ENCODE data around the gene THPO. TPM values are rescaled to one million over a fixed set of nuclear protein-coding genes. Genes with fewer than 3 reads are reported as not detected.

THPO gene
- total and polyA plus RNA-seq, 2 experiments from 2014 or later, result 0.14 to 1.9 TPM

DNA sequence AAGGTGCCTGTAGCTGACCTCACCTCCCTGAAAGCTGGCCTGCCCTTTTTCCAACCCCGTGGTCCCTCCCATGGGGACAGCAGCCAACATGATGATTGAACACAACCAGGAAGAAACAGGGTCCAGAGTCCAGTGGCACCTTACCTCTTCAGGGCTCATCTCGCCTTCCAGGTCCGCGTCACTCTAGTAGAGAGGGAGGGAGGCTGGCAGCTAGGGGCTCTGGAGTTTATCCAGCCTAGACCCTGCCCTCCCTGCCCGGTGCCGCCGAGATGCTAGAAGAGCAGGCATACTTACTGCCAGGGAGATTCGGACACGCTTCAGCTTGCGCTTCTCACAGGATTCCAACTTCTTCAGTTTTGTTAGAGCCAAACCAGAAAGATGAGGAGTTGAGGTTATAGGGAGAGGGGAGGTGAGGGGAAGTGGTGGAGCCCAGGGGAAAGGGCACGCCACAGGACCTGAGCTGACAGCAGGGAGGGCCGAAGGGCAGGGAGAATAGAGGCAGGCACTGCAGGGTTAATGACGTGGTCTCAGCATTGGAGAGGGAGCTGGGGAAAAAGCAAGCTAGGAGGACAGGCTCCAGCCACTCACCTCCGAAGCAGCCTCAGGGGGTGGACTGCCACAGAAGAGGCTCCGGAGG, 25.7 kb downstream of the THPO start:
- peaks cover 8% of the 10 kb centered on the region for H3K4me1 Mint-ChIP-seq
- no peaks in the 10 kb centered on the region for H3K9me2 ChIP-seq (ENCODE audit: insufficient read depth)
- no peak overlapping the region for H3K4me3 ChIP-seq
- H3K4me3 Mint-ChIP-seq, result no peak overlapping the region
- ATAC-seq (no peak), DNase-seq (ENCODE audit: low spot score) (no peak)
- no peak overlapping the region for H3K27ac Mint-ChIP-seq
- 0 out of 2 replicates have a peak, but pooled peaks cover 4% of the 10 kb centered on the region for H4K20me1 ChIP-seq (replicated peaks; ENCODE audit: insufficient read depth)
- 0 out of 2 replicates have a peak, but pooled peaks cover 3% of the 10 kb centered on the region for H3K36me3 ChIP-seq (ENCODE audit: insufficient read depth)
- H3F3A ChIP-seq (replicated peaks; ENCODE audit: low read depth), result 0 out of 2 replicates have a peak, but pooled peaks cover 2% of the 10 kb centered on the region
- no peaks in the 10 kb centered on the region for H3K9me3 Mint-ChIP-seq
- H3K4me2 ChIP-seq, result no peak overlapping the region
- no peaks in the 10 kb centered on the region for H3K79me2 ChIP-seq (replicated peaks; ENCODE audit: insufficient read depth)
- TF ChIP-seq CREB1 (CRISPR knock-in tag; IDR thresholded peaks at IDR 0.05; ENCODE audit: low read depth) (no peak), ZNF462 (CRISPR knock-in tag; IDR thresholded peaks at IDR 0.05) (no peak), EZH2phosphoT487 (IDR thresholded peaks at IDR 0.05; ENCODE audit: unreplicated experiment) (no peak), STAT1 (IDR thresholded peaks at IDR 0.05; ENCODE audit: unreplicated experiment) (no peak), ZNF114 (CRISPR knock-in tag; IDR thresholded peaks at IDR 0.05) (no peak)
- no peaks in the 10 kb centered on the region for H3K27me3 ChIP-seq (ENCODE audit: insufficient read depth)
- no peaks in the 10 kb centered on the region for H3K27me3 Mint-ChIP-seq (ENCODE audit: insufficient read depth, low read depth, poor library complexity)
- H3K36me3 Mint-ChIP-seq (ENCODE audit: low read depth), result peaks cover 32% of the 10 kb centered on the region
- no peak overlapping the region for H2AFZ ChIP-seq
- peaks cover 6% of the 10 kb centered on the region; the same call in 1 of the 2 replicates for H3K4me1 ChIP-seq (ENCODE audit: insufficient read depth)
- no peak overlapping the region for H3K27ac ChIP-seq (ENCODE audit: low read depth)
